ENCODE data around the gene ABCC11. TPM values are rescaled to one million over a fixed set of nuclear protein-coding genes. Genes with fewer than 3 reads are reported as not detected.

Gene ABCC11
- total RNA-seq, 1 experiment from 2014 or later, result 0.34 TPM

- no peak for TF ChIP-seq CTCF (IDR thresholded peaks at IDR 0.05; ENCODE audit: insufficient read depth in 1 of 2, low read depth in 1 of 2, low read length in 1 of 2, severe bottlenecking in 1 of 2, unreplicated experiment in 1 of 2)
- ChIA-PET CTCF (no interaction called here), POLR2A (no interaction called here)
- Mint-ChIP-seq H3K9me3 (ENCODE audit: unreplicated experiment) (no peaks in the 10 kb centered on the region), H3K36me3 (ENCODE audit: insufficient read depth, unreplicated experiment) (peaks cover 4% of the 10 kb centered on the region), H3K4me1 (ENCODE audit: low read depth, unreplicated experiment) (peaks cover 10% of the 10 kb centered on the region), H3K27ac (ENCODE audit: unreplicated experiment) (no peak overlapping the region), H3K27me3 (ENCODE audit: insufficient read depth, unreplicated experiment) (no peaks in the 10 kb centered on the region), H3K4me3 (ENCODE audit: unreplicated experiment) (no peak overlapping the region)
- BruUV-seq (replicated peaks), result no TSS peak
- peaks cover 3% of the 10 kb centered on the region for H3K4me1 ChIP-seq
- H3K27me3 ChIP-seq (replicated peaks; ENCODE audit: control insufficient read depth, insufficient read depth, low read length), result no peaks in the 10 kb centered on the region
- DNase-seq, result no peak
- no peaks in the 10 kb centered on the region for H3K9me3 ChIP-seq
- intact Hi-C loops (cut with micrococcal nuclease; ENCODE audit: unreplicated experiment), result no loop called here
- no peaks in the 10 kb centered on the region for H3K36me3 ChIP-seq (ENCODE audit: control insufficient read depth, insufficient read depth, low read length)
- H3K4me3 ChIP-seq (ENCODE audit: low read depth, low read length), result no peak overlapping the region
Measured at GRCh38 chr16:48210747-48211146, 36.6 kb downstream of the ABCC11 start.

GRCh38 chr16:48206594-48207242 is 40.6 kb downstream of the ABCC11 start:
- no TSS peak for BruUV-seq (replicated peaks)
- Mint-ChIP-seq H3K4me1 (ENCODE audit: low read depth, unreplicated experiment) (peaks cover 19% of the 10 kb centered on the region), H3K36me3 (ENCODE audit: insufficient read depth, unreplicated experiment) (peaks cover 4% of the 10 kb centered on the region), H3K9me3 (ENCODE audit: unreplicated experiment) (no peaks in the 10 kb centered on the region), H3K4me3 (ENCODE audit: unreplicated experiment) (no peak overlapping the region), H3K27me3 (ENCODE audit: insufficient read depth, unreplicated experiment) (no peaks in the 10 kb centered on the region), H3K27ac (ENCODE audit: unreplicated experiment) (no peak overlapping the region)
- Histone ChIP-seq H3K27me3 (replicated peaks; ENCODE audit: control insufficient read depth, insufficient read depth, low read length) (no peaks in the 10 kb centered on the region), H3K36me3 (ENCODE audit: control insufficient read depth, insufficient read depth, low read length) (no peaks in the 10 kb centered on the region), H3K9me3 (no peaks in the 10 kb centered on the region), H3K4me3 (ENCODE audit: low read depth, low read length) (no peak overlapping the region), H3K4me1 (peaks cover 21% of the 10 kb centered on the region)
- intact Hi-C loops (cut with micrococcal nuclease; ENCODE audit: unreplicated experiment), result no loop called here
- no peak for DNase-seq
- no peak for TF ChIP-seq CTCF (IDR thresholded peaks at IDR 0.05; ENCODE audit: insufficient read depth in 1 of 2, low read depth in 1 of 2, low read length in 1 of 2, severe bottlenecking in 1 of 2, unreplicated experiment in 1 of 2)
- ChIA-PET CTCF (no interaction called here), POLR2A (interaction anchor here (0.5 kb wide), 1 partner anchor 188 kb away, joined by 3 read pairs; no protein-coding TSS in a partner anchor)

- intact Hi-C loops (cut with micrococcal nuclease; ENCODE audit: unreplicated experiment), result loop anchor here (1.0 kb wide), 1 partner anchor 25 kb away; no protein-coding TSS in a partner anchor
- Histone ChIP-seq H3K4me3 (ENCODE audit: low read depth, low read length) (no peak overlapping the region), H3K36me3 (ENCODE audit: control insufficient read depth, insufficient read depth, low read length) (no peaks in the 10 kb centered on the region), H3K27me3 (replicated peaks; ENCODE audit: control insufficient read depth, insufficient read depth, low read length) (no peaks in the 10 kb centered on the region), H3K4me1 (peaks cover 21% of the 10 kb centered on the region), H3K9me3 (no peaks in the 10 kb centered on the region)
- Mint-ChIP-seq H3K4me3 (ENCODE audit: unreplicated experiment) (peak overlapping the region; percentile 53), H3K36me3 (ENCODE audit: insufficient read depth, unreplicated experiment) (peaks cover 4% of the 10 kb centered on the region), H3K27ac (ENCODE audit: unreplicated experiment) (no peak overlapping the region), H3K9me3 (ENCODE audit: unreplicated experiment) (no peaks in the 10 kb centered on the region), H3K4me1 (ENCODE audit: low read depth, unreplicated experiment) (peaks cover 19% of the 10 kb centered on the region), H3K27me3 (ENCODE audit: insufficient read depth, unreplicated experiment) (no peaks in the 10 kb centered on the region)
- POLR2A ChIA-PET, result no interaction called here
- DNase-seq, result no peak
- CTCF ChIA-PET, result interaction anchor here (1.5 kb wide), 1 partner anchor 40 kb away, joined by 8 read pairs; no protein-coding TSS in a partner anchor
- BruUV-seq (replicated peaks), result no TSS peak
- no peak for TF ChIP-seq CTCF (IDR thresholded peaks at IDR 0.05; ENCODE audit: insufficient read depth in 1 of 2, low read depth in 1 of 2, low read length in 1 of 2, severe bottlenecking in 1 of 2, unreplicated experiment in 1 of 2)
Measured at GRCh38 chr16:48204825-48205151, 42.6 kb downstream of the ABCC11 start.
